H9 (cell line): Measurements from ENCODE around the gene TAAR8. TPM values are rescaled to one million over a fixed set of nuclear protein-coding genes. Genes with fewer than 3 reads are reported as not detected.

Source experiments
- DNase-seq: peaks from one replicate; pipeline ENCODE4 v3.0.0-alpha.2; 2017
- H2AFZ ChIP-seq: one replicate; pipeline ENCODE4 v1.6.1; 2013; ENCODE audit warnings: mild to moderate bottlenecking, low read length, control low read depth, moderate library complexity
- H2AK5ac ChIP-seq: 2 replicates; pipeline ENCODE4 v1.6.1; 2013; ENCODE audit warnings: low read length, control low read depth, mixed read lengths; ENCODE audit not compliant: insufficient read length
- H2BK120ac ChIP-seq: one replicate; pipeline ENCODE4 v1.6.1; 2013; ENCODE audit warnings: low read depth, mild to moderate bottlenecking, low read length, control low read depth, inconsistent platforms; ENCODE audit not compliant: poor library complexity, severe bottlenecking
- H2BK12ac ChIP-seq: 2 replicates; pipeline ENCODE4 v1.6.1; 2013; ENCODE audit warnings: low read length, control low read depth, mixed read lengths, low read depth; ENCODE audit not compliant: insufficient read length
- H2BK15ac ChIP-seq: 2 replicates; pipeline ENCODE4 v1.6.1; 2013; ENCODE audit warnings: low read depth, low read length, control low read depth
- H2BK20ac ChIP-seq: one replicate; pipeline ENCODE4 v1.6.1; 2013; ENCODE audit warnings: low read depth, mild to moderate bottlenecking, low read length, control low read depth, inconsistent platforms; ENCODE audit not compliant: poor library complexity, severe bottlenecking
- H2BK5ac ChIP-seq: 2 replicates; pipeline ENCODE4 v1.6.1; 2013; ENCODE audit warnings: low read length, control low read depth, mixed read lengths; ENCODE audit not compliant: insufficient read length
- H3K14ac ChIP-seq: 2 replicates; pipeline ENCODE4 v1.6.1; 2013; ENCODE audit warnings: low read length, control low read depth; ENCODE audit not compliant: insufficient read depth
- H3K18ac ChIP-seq: 2 replicates; pipeline ENCODE4 v1.6.1; 2013; ENCODE audit warnings: low read depth, mild to moderate bottlenecking, mixed read lengths, low read length, control low read depth; ENCODE audit not compliant: insufficient read length
- H3K23ac ChIP-seq: 2 replicates; pipeline ENCODE4 v1.6.1; 2013; ENCODE audit warnings: low read length, control low read depth, mixed read lengths, low read depth; ENCODE audit not compliant: insufficient read length
- H3K23me2 ChIP-seq: 2 replicates; pipeline ENCODE4 v1.6.1; 2013; ENCODE audit warnings: low read depth, mild to moderate bottlenecking, mixed read lengths, low read length, control low read depth; ENCODE audit not compliant: insufficient read length, poor library complexity, severe bottlenecking
- H3K27ac ChIP-seq: 2 replicates; pipeline ENCODE4 v1.5.1; 2013; ENCODE audit warnings: low read length, control low read depth, mixed read lengths, low read depth; ENCODE audit not compliant: insufficient read length
- H3K27me3 ChIP-seq: 2 replicates; pipeline ENCODE4 v1.6.1; 2013; ENCODE audit warnings: low read length, control low read depth, inconsistent platforms; ENCODE audit not compliant: insufficient read depth
- H3K4ac ChIP-seq: 2 replicates; pipeline ENCODE4 v1.6.1; 2013; ENCODE audit warnings: low read depth, mild to moderate bottlenecking, control low read depth, inconsistent platforms, low read length, moderate library complexity
- H3K4me1 ChIP-seq: 2 replicates; pipeline ENCODE4 v1.6.1; 2013; ENCODE audit warnings: low read length, control low read depth, inconsistent platforms; ENCODE audit not compliant: insufficient read depth
- H3K4me2 ChIP-seq: 2 replicates; pipeline ENCODE4 v1.6.1; 2013; ENCODE audit warnings: low read length, control low read depth, mixed read lengths; ENCODE audit not compliant: insufficient read length, insufficient read depth
- H3K56ac ChIP-seq: 2 replicates; pipeline ENCODE4 v1.6.1; 2013; ENCODE audit warnings: low read depth, mild to moderate bottlenecking, mixed read lengths, low read length, control low read depth; ENCODE audit not compliant: insufficient read length
- H3K79me1 ChIP-seq: 2 replicates; pipeline ENCODE4 v1.6.1; 2013; ENCODE audit warnings: low read depth, mild to moderate bottlenecking, moderate library complexity, low read length, control low read depth, inconsistent platforms; ENCODE audit not compliant: insufficient read depth, poor library complexity, severe bottlenecking
- H3K79me2 ChIP-seq: 2 replicates; pipeline ENCODE4 v1.6.1; 2013; ENCODE audit warnings: low read length, control low read depth, inconsistent platforms; ENCODE audit not compliant: insufficient read depth
- H3K9ac ChIP-seq: 2 replicates; pipeline ENCODE4 v1.6.1; 2013; ENCODE audit warnings: low read length, control low read depth, mixed read lengths; ENCODE audit not compliant: insufficient read length; ENCODE audit errors: extremely low read depth
- H3K9me3 ChIP-seq: one replicate; pipeline ENCODE4 v1.6.1; 2013; ENCODE audit warnings: low read depth, low read length, inconsistent platforms; ENCODE audit not compliant: control insufficient read depth
- H3T11ph ChIP-seq: one replicate; pipeline ENCODE4 v1.6.1; 2013; ENCODE audit warnings: mild to moderate bottlenecking, low read length, control low read depth, inconsistent platforms
- H4K20me1 ChIP-seq: one replicate; pipeline ENCODE4 v1.6.1; 2013; ENCODE audit not compliant: control insufficient read depth, insufficient read length, insufficient read depth
- H4K5ac ChIP-seq: 2 replicates; pipeline ENCODE4 v1.6.1; 2013; ENCODE audit warnings: low read depth, mild to moderate bottlenecking, mixed read lengths, low read length, control low read depth; ENCODE audit not compliant: insufficient read length
- H4K8ac ChIP-seq: replicated peaks from 2 replicates; pipeline ENCODE4 v1.6.1; 2013; ENCODE audit warnings: low read length, control low read depth, mixed read lengths, low read depth; ENCODE audit not compliant: insufficient read length
- H4K91ac ChIP-seq: 2 replicates; pipeline ENCODE4 v1.6.1; 2013; ENCODE audit warnings: low read depth, mild to moderate bottlenecking, moderate library complexity, mixed read lengths, low read length, control low read depth; ENCODE audit not compliant: insufficient read length
- H3K27ac Mint-ChIP-seq, 3 experiments: 2 replicates in 2 of 3; 3 replicates in 1 of 3; pipeline ENCODE4 v1.8.0; 2020 to 2021; ENCODE audit warnings: mixed read lengths in 3 of 3, mild to moderate bottlenecking in 1 of 3, moderate library complexity in 1 of 3
- H3K27me3 Mint-ChIP-seq: 2 replicates; pipeline ENCODE4 v1.8.0; 2021; ENCODE audit warnings: low read depth, mild to moderate bottlenecking, moderate library complexity, mixed read lengths
- H3K36me3 Mint-ChIP-seq, 3 experiments: 2 replicates in 2 of 3; 3 replicates in 1 of 3; pipeline ENCODE4 v1.8.0; 2020 to 2021; ENCODE audit warnings: low read depth in 3 of 3, mixed read lengths in 3 of 3; ENCODE audit not compliant: insufficient read depth in 1 of 3
- H3K4me1 Mint-ChIP-seq, 2 experiments: 2 replicates each; pipeline ENCODE4 v1.8.0; 2020; ENCODE audit warnings: mixed read lengths in 2 of 2
- H3K4me3 Mint-ChIP-seq, 2 experiments: 2 replicates in 1 of 2; 3 replicates in 1 of 2; pipeline ENCODE4 v1.8.0; 2020 to 2021; ENCODE audit warnings: mild to moderate bottlenecking in 2 of 2, mixed read lengths in 2 of 2, moderate library complexity in 1 of 2
- H3K9me3 Mint-ChIP-seq, 2 experiments: 2 replicates in 1 of 2; 3 replicates in 1 of 2; pipeline ENCODE4 v1.8.0; 2020; ENCODE audit warnings: mild to moderate bottlenecking in 2 of 2, mixed read lengths in 2 of 2, moderate library complexity in 1 of 2
- WGBS: extraction: QIAGEN DNeasy Blood & Tissue Kit; methylation state at CpG from one replicate; pipeline ENCODE4 v1.1.7; 2013; ENCODE audit warnings: missing lambda C conversion rate, low lambda C conversion rate, mixed read lengths; ENCODE audit not compliant: insufficient read length; ENCODE audit errors: extremely low coverage; 5-methylcytosine and 5-hydroxymethylcytosine counted together
- total RNA-seq: library from RNA; stranded (reverse); gene quantifications from 2 replicates; pipeline ENCODE4 v1.2.1, GENCODE V29; 2021
- TF ChIP-seq, protein P1 (sequence below): fragments of 200-600 bp; sonication (generic); conservative IDR thresholded peaks from 3 replicates; pipeline ENCODE4 v1.8.0; 2021; ENCODE audit warnings: antibody characterized with exemption, mild to moderate bottlenecking

The TAAR8 gene
- total RNA-seq, 1 experiment from 2014 or later: not detected

DNA sequence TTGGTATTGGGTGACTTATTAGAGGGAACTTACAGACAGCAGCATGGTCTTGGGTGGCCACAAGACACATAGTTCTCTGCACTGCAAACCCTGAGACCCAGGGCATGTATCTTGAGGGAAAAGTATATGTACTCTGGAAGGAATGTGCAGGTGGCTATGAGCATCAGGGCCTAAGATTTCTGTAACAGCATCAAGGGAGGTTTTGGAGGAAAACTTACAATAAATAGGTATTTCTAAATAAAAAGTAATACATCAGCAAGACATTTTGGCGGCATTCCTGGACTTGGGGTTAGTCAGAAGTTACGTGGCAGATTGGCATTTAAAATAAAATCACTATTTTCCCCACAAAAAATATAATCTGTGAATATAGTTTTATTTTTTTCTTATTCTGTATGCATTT is 31.5 kb upstream of the TAAR8 start:
- Histone ChIP-seq H2BK12ac (no peak overlapping the region), H4K20me1 (no peaks in the 10 kb centered on the region), H4K8ac (no peak overlapping the region), H3K56ac (no peak overlapping the region), H3T11ph (no peak overlapping the region), H3K79me1 (no peaks in the 10 kb centered on the region), H3K79me2 (no peaks in the 10 kb centered on the region), H2BK5ac (no peak overlapping the region), H4K91ac (no peak overlapping the region), H3K4ac (no peak overlapping the region), H3K23ac (no peak overlapping the region), H2BK120ac (no peak overlapping the region), H3K14ac (no peak overlapping the region), H4K5ac (no peak overlapping the region), H3K23me2 (no peaks in the 10 kb centered on the region), H3K9ac (no peak overlapping the region), H2BK20ac (no peak overlapping the region), H3K4me1 (no peaks in the 10 kb centered on the region), H3K18ac (no peak overlapping the region), H3K27me3 (no peaks in the 10 kb centered on the region), H3K27ac (no peak overlapping the region), H2AFZ (no peak overlapping the region), H2AK5ac (no peak overlapping the region), H2BK15ac (no peak overlapping the region), H3K4me2 (no peak overlapping the region), H3K9me3 (no peaks in the 10 kb centered on the region)
- H3K4me1 Mint-ChIP-seq: peaks cover 7% of the 10 kb centered on the region in 2 experiments
- no peak overlapping the region for H3K4me3 Mint-ChIP-seq
- no peak for DNase-seq
- TF ChIP-seq, protein P1, sequence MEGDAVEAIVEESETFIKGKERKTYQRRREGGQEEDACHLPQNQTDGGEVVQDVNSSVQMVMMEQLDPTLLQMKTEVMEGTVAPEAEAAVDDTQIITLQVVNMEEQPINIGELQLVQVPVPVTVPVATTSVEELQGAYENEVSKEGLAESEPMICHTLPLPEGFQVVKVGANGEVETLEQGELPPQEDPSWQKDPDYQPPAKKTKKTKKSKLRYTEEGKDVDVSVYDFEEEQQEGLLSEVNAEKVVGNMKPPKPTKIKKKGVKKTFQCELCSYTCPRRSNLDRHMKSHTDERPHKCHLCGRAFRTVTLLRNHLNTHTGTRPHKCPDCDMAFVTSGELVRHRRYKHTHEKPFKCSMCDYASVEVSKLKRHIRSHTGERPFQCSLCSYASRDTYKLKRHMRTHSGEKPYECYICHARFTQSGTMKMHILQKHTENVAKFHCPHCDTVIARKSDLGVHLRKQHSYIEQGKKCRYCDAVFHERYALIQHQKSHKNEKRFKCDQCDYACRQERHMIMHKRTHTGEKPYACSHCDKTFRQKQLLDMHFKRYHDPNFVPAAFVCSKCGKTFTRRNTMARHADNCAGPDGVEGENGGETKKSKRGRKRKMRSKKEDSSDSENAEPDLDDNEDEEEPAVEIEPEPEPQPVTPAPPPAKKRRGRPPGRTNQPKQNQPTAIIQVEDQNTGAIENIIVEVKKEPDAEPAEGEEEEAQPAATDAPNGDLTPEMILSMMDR: no peak
- peaks cover 15% of the 10 kb centered on the region for H3K27me3 Mint-ChIP-seq
- no CpG with 5 or more reads among the region's 2 CpGs for WGBS
- no peaks in the 10 kb centered on the region for H3K9me3 Mint-ChIP-seq
- H3K27ac Mint-ChIP-seq: no peak overlapping the region
- no peaks in the 10 kb centered on the region for H3K36me3 Mint-ChIP-seq
